Measurements from ENCODE around the gene DAB1. TPM values are rescaled to one million over a fixed set of nuclear protein-coding genes. Genes with fewer than 3 reads are reported as not detected.

DAB1 gene
- total and polyA plus RNA-seq, 2 of the 8 experiments (the other 6 are each of a cell fraction or from before 2014, with no cell fraction given): 4.4 to 11.8 TPM

DNA sequence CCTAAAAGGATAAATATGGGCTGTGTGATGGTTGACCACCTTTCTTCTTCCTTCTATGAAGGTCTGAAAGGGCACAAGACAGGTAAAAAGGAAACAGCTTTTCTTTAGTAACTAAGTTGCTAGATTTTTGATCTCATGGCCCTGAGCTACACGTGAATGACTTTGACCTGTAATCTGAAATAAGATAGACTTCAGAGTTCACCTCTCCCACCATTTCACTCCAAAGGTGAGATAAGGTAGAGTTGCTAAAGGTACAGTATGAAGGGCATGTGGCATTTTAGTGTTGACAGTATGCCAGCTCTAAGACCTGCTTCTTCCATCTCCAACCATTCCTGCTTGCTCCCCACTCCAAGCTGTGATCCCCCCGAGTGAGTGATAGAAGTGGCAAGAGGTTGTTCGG is 432.3 kb downstream of the DAB1 start (continued):
- TF ChIP-seq, protein P1, sequence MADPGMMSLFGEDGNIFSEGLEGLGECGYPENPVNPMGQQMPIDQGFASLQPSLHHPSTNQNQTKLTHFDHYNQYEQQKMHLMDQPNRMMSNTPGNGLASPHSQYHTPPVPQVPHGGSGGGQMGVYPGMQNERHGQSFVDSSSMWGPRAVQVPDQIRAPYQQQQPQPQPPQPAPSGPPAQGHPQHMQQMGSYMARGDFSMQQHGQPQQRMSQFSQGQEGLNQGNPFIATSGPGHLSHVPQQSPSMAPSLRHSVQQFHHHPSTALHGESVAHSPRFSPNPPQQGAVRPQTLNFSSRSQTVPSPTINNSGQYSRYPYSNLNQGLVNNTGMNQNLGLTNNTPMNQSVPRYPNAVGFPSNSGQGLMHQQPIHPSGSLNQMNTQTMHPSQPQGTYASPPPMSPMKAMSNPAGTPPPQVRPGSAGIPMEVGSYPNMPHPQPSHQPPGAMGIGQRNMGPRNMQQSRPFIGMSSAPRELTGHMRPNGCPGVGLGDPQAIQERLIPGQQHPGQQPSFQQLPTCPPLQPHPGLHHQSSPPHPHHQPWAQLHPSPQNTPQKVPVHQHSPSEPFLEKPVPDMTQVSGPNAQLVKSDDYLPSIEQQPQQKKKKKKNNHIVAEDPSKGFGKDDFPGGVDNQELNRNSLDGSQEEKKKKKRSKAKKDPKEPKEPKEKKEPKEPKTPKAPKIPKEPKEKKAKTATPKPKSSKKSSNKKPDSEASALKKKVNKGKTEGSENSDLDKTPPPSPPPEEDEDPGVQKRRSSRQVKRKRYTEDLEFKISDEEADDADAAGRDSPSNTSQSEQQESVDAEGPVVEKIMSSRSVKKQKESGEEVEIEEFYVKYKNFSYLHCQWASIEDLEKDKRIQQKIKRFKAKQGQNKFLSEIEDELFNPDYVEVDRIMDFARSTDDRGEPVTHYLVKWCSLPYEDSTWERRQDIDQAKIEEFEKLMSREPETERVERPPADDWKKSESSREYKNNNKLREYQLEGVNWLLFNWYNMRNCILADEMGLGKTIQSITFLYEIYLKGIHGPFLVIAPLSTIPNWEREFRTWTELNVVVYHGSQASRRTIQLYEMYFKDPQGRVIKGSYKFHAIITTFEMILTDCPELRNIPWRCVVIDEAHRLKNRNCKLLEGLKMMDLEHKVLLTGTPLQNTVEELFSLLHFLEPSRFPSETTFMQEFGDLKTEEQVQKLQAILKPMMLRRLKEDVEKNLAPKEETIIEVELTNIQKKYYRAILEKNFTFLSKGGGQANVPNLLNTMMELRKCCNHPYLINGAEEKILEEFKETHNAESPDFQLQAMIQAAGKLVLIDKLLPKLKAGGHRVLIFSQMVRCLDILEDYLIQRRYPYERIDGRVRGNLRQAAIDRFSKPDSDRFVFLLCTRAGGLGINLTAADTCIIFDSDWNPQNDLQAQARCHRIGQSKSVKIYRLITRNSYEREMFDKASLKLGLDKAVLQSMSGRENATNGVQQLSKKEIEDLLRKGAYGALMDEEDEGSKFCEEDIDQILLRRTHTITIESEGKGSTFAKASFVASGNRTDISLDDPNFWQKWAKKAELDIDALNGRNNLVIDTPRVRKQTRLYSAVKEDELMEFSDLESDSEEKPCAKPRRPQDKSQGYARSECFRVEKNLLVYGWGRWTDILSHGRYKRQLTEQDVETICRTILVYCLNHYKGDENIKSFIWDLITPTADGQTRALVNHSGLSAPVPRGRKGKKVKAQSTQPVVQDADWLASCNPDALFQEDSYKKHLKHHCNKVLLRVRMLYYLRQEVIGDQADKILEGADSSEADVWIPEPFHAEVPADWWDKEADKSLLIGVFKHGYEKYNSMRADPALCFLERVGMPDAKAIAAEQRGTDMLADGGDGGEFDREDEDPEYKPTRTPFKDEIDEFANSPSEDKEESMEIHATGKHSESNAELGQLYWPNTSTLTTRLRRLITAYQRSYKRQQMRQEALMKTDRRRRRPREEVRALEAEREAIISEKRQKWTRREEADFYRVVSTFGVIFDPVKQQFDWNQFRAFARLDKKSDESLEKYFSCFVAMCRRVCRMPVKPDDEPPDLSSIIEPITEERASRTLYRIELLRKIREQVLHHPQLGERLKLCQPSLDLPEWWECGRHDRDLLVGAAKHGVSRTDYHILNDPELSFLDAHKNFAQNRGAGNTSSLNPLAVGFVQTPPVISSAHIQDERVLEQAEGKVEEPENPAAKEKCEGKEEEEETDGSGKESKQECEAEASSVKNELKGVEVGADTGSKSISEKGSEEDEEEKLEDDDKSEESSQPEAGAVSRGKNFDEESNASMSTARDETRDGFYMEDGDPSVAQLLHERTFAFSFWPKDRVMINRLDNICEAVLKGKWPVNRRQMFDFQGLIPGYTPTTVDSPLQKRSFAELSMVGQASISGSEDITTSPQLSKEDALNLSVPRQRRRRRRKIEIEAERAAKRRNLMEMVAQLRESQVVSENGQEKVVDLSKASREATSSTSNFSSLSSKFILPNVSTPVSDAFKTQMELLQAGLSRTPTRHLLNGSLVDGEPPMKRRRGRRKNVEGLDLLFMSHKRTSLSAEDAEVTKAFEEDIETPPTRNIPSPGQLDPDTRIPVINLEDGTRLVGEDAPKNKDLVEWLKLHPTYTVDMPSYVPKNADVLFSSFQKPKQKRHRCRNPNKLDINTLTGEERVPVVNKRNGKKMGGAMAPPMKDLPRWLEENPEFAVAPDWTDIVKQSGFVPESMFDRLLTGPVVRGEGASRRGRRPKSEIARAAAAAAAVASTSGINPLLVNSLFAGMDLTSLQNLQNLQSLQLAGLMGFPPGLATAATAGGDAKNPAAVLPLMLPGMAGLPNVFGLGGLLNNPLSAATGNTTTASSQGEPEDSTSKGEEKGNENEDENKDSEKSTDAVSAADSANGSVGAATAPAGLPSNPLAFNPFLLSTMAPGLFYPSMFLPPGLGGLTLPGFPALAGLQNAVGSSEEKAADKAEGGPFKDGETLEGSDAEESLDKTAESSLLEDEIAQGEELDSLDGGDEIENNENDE (IDR thresholded peaks at IDR 0.05; ENCODE audit: insufficient replicate concordance, low read length): no peak
- TF ChIP-seq EGR1 (IDR thresholded peaks at IDR 0.05; ENCODE audit: borderline replicate concordance, low read depth, low read length): no peak
- TF ChIP-seq RAD21 (IDR thresholded peaks at IDR 0.05 in 1 of 2, conservative IDR thresholded peaks at IDR 0.05 in 1 of 2; ENCODE audit: low read depth in 2 of 2, low read length in 2 of 2): no peak
- TF ChIP-seq POLR2AphosphoS5 (IDR thresholded peaks at IDR 0.05; ENCODE audit: low read depth, low read length): no peak

Measured in H1 (cell line).